Ovary (tissue), 9 donors: ENCODE measurements around the gene LRP11. TPM values are rescaled to one million over a fixed set of nuclear protein-coding genes. Genes with fewer than 3 reads are reported as not detected.

Source experiments
- DNase-seq, 5 donors: peaks; one replicate each; pipeline ENCODE4 v3.0.0-alpha.2; 2019 to 2020
- H3K27ac ChIP-seq, 2 donors: fragments of 200-600 bp; one replicate each; pipeline versions ENCODE4 v1.5.1 to v1.8.0; 2019 to 2022
- H3K27me3 ChIP-seq: fragments of 200-600 bp; one replicate; pipeline ENCODE4 v1.8.0; 2022
- H3K36me3 ChIP-seq: fragments of 200-600 bp; sonication (generic); one replicate; pipeline ENCODE4 v1.5.1; 2019
- H3K4me1 ChIP-seq: one replicate; pipeline ENCODE4 v1.8.1; 2013; ENCODE audit warnings: mild to moderate bottlenecking, moderate library complexity; ENCODE audit not compliant: insufficient read depth
- H3K4me3 ChIP-seq: fragments of 200-600 bp; sonication (generic); one replicate; pipeline ENCODE4 v1.5.1; 2017
- H3K9me3 ChIP-seq, 2 donors: fragments of 200-600 bp in 1 of 2; sonication (generic) in 1 of 2; one replicate each; pipeline versions ENCODE4 v1.5.1 to v1.8.1; 2013 to 2019; ENCODE audit warnings: mild to moderate bottlenecking in 1 of 2, moderate library complexity in 1 of 2
- CTCF ChIP-seq, 3 donors: fragments of 450-650 bp in 2 of 3; fragments of 200-600 bp in 1 of 3; IDR thresholded peaks; one replicate each; pipeline versions ENCODE4 v1.5.1 to v1.8.0; 2016 to 2022; ENCODE audit warnings: antibody characterized with exemption in 3 of 3, mild to moderate bottlenecking in 1 of 3
- EP300 ChIP-seq: sonication (generic); formaldehyde crosslinking; IDR thresholded peaks from one replicate; pipeline ENCODE4 v1.6.1; 2017; ENCODE audit warnings: antibody characterized with exemption
- POLR2A ChIP-seq: fragments of 450-650 bp; IDR thresholded peaks from one replicate; pipeline ENCODE4 v1.6.1; 2017; ENCODE audit warnings: antibody characterized with exemption, mild to moderate bottlenecking, moderate library complexity
- WGBS, 3 donors: extraction: QIAGEN DNeasy Blood & Tissue Kit in 1 of 3; methylation state at CpG; one replicate each; pipeline versions ENCODE4 v1.1.5 to v1.1.7; 2013 to 2017; 5-methylcytosine and 5-hydroxymethylcytosine counted together
- intact Hi-C, 4 donors: fragments of 100-400 bp; cut with DNase I; formaldehyde crosslinking; loops; one replicate each; pipeline versions ENCODE4 v1.11.0 to v1.15.1; 2022 to 2023
- polyA plus RNA-seq, 2 donors: library from polyadenylated mRNA; stranded (reverse); fragments of 200-250 nt in 1 of 2; fragments of 350-450 nt in 1 of 2; fragmentation: Illumina TruSeq in 1 of 2; extraction: RNeasy Lipid Tissue Mini Kit (QIAGEN cat#74804) in 1 of 2; gene quantifications; one replicate each; pipeline ENCODE4 v1.2.3, GENCODE V29; 2013 to 2014
- total RNA-seq, 7 donors: library from RNA; depleted of rRNA in 2 of 7; stranded (reverse); fragments of >200 nt in 2 of 7; fragmentation: NEBNext Ultra II Directional in 3 of 7; extraction: Animal tissue kit (Norgen Biotek cat#: 25700) in 3 of 7; gene quantifications; one replicate each; pipeline versions ENCODE4 v1.1.0 to v1.2.4, GENCODE V29; 2016 to 2023
- donor health status: DM: no; HTN: no; CAD: no; lungs with moderate emphysema.
- donor health status: DM: no; HTN: no; CAD: no.
- donor health status: Bipolar disorder and iron deficiency.
- donor health status: DM: yes; HTN: yes; CAD: no.
- donor health status: DM: no; HTN: no; CAD: no.
- donor health status: DM: yes; HTN: yes; CAD: no.

Gene LRP11
- total and polyA plus RNA-seq, 9 donors = 21.8 to 48.2 (median 37.5) TPM

GRCh38 chr6:149885888-149886287 is 21.7 kb upstream of the LRP11 start:
- DNase-seq = no peak
- Histone ChIP-seq H3K4me1 (peaks cover 2% of the 10 kb centered on the region), H3K27me3 (no peaks in the 10 kb centered on the region), H3K27ac (no peak overlapping the region), H3K36me3 (no peaks in the 10 kb centered on the region), H3K9me3 (no peaks in the 10 kb centered on the region), H3K4me3 (no peak overlapping the region)
- no peak for TF ChIP-seq CTCF (IDR thresholded peaks at IDR 0.05)
- TF ChIP-seq POLR2A = no peak
- TF ChIP-seq EP300 = no peak
- WGBS, 3 donors = 87 to 89% (median 88%) methylated on average over 3 of the region's 3 CpGs
- intact Hi-C loops = no loop called here

GRCh38 chr6:149884617-149885016 is 20.5 kb upstream of the LRP11 start:
- Histone ChIP-seq H3K4me3 (no peak overlapping the region), H3K9me3 (no peaks in the 10 kb centered on the region), H3K27ac (no peak overlapping the region), H3K27me3 (no peaks in the 10 kb centered on the region), H3K4me1 (peaks cover 2% of the 10 kb centered on the region), H3K36me3 (no peaks in the 10 kb centered on the region)
- intact Hi-C loops = no loop called here
- no peak for DNase-seq
- no peak for TF ChIP-seq EP300
- no peak for TF ChIP-seq POLR2A
- no peak for TF ChIP-seq CTCF (IDR thresholded peaks at IDR 0.05)
- 61 to 80% (median 66%) methylated on average over 7 of the region's 7 CpGs for WGBS, 3 donors

GRCh38 chr6:149884215-149884614 is 20.1 kb upstream of the LRP11 start:
- Histone ChIP-seq H3K9me3 (no peaks in the 10 kb centered on the region), H3K4me3 (no peak overlapping the region), H3K4me1 (peaks cover 2% of the 10 kb centered on the region), H3K36me3 (no peaks in the 10 kb centered on the region), H3K27me3 (no peaks in the 10 kb centered on the region), H3K27ac (no peak overlapping the region)
- peak; percentile 53 to 73 (median 62) for DNase-seq
- intact Hi-C loops = no loop called here
- no peak for TF ChIP-seq CTCF (IDR thresholded peaks at IDR 0.05)
- TF ChIP-seq POLR2A = no peak
- no peak for TF ChIP-seq EP300
- 11 to 30% (median 20%) methylated on average over 11 of the region's 11 CpGs for WGBS, 3 donors

- Histone ChIP-seq H3K4me1 (peaks cover 2% of the 10 kb centered on the region), H3K27me3 (no peaks in the 10 kb centered on the region), H3K27ac (no peak overlapping the region), H3K36me3 (no peaks in the 10 kb centered on the region), H3K4me3 (no peak overlapping the region), H3K9me3 (no peaks in the 10 kb centered on the region)
- WGBS, 3 donors = 92 to 95% (median 93%) methylated on average over 2 of the region's 2 CpGs
- no peak for TF ChIP-seq POLR2A
- DNase-seq = no peak
- intact Hi-C loops = no loop called here
Observed at GRCh38 chr6:149881860-149882259, 17.7 kb upstream of the LRP11 start.

- H3K27me3 ChIP-seq = no peaks in the 10 kb centered on the region
- H3K4me3 ChIP-seq = no peak overlapping the region
- no peak for DNase-seq
- TF ChIP-seq EP300 = no peak
- TF ChIP-seq CTCF (IDR thresholded peaks at IDR 0.05) = no peak
- TF ChIP-seq POLR2A = no peak
- H3K4me1 ChIP-seq = peaks cover 2% of the 10 kb centered on the region
- H3K9me3 ChIP-seq = no peaks in the 10 kb centered on the region
- WGBS, 3 donors = 65 to 84% (median 83%) methylated on average over 10 of the region's 10 CpGs
- H3K36me3 ChIP-seq = no peaks in the 10 kb centered on the region
- intact Hi-C loops = no loop called here
- no peak overlapping the region for H3K27ac ChIP-seq
Observed at GRCh38 chr6:149881066-149881766, 17.1 kb upstream of the LRP11 start.
